Stimulated activated CD8-positive, alpha-beta memory T cell treated with anti-CD3 and anti-CD28 coated beads, Interleukin-12 subunit alpha, Interleukin-12 subunit beta, amount 100 ng/mL, for 1 hour (primary cell): ENCODE data around the gene P3H1.
"Not testable (repeated sequence)": the region's sequence is repeated elsewhere in the genome, so short reads cannot be mapped to it uniquely, and the experiment has no call there.

Experiments
- DNase-seq: peaks from one replicate; pipeline ENCODE4 v3.0.0-alpha.2; 2020; ENCODE audit warnings: low read depth

P3H1 gene

GRCh38 chr1:42730988-42731387, 35.8 kb downstream of the P3H1 start:
- DNase-seq = no peak

GRCh38 chr1:42730002-42730401, 36.8 kb downstream of the P3H1 start:
- DNase-seq = no peak

GRCh38 chr1:42725820-42726219, 41.0 kb downstream of the P3H1 start:
- DNase-seq = not testable (repeated sequence)

GRCh38 chr1:42723511-42723910, 43.3 kb downstream of the P3H1 start:
- DNase-seq = no peak

- not testable (repeated sequence) for DNase-seq
These were observed 44.4 kb downstream of the P3H1 start for GRCh38 chr1:42722403-42722802.

- DNase-seq = no peak
These were observed 44.9 kb downstream of the P3H1 start for GRCh38 chr1:42721926-42722325.

- DNase-seq = no peak
These were observed 46.0 kb downstream of the P3H1 start for GRCh38 chr1:42720868-42721267.

- DNase-seq = not testable (repeated sequence)
These were observed 52.4 kb downstream of the P3H1 start for GRCh38 chr1:42714441-42714840.

GRCh38 chr1:42713293-42713692, 53.5 kb downstream of the P3H1 start:
- DNase-seq = no peak

- DNase-seq = not testable (repeated sequence)
These were observed 54.0 kb downstream of the P3H1 start for GRCh38 chr1:42712808-42713207.

- DNase-seq = no peak
These were observed 62.9 kb downstream of the P3H1 start for GRCh38 chr1:42703888-42704464.

- no peak for DNase-seq
These were observed 66.8 kb downstream of the P3H1 start for GRCh38 chr1:42700006-42700405.

GRCh38 chr1:42698081-42698813, 68.6 kb downstream of the P3H1 start:
- DNase-seq = no peak
